ENCODE measurements around the gene NBEAL2.
A peak's percentile ranks its signal among the peaks of the same experiment; 100 is the strongest.
"Not testable (repeated sequence)": the region's sequence is repeated elsewhere in the genome, so short reads cannot be mapped to it uniquely, and the experiment has no call there.

Gene NBEAL2

DNA sequence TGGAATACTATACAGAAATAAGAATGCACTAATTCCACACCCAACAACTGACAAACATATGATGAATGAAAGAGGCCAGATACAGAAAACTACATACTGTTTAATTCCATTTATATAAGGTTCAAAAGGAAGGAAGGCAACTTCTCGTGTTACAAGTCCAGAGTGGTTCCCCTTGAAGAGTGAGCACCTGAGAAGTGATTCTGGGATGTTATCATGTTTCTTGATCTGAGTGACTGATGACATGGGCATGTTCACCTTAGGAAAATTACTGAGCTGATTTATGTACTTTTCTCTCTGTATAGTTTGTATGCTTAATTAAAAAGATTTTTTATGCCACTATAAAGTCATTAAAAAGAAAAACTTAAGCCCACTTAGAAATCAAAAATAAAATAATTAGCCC, 16.5 kb upstream of the NBEAL2 start:
- DNase-seq (ENCODE audit: low read depth in 2 of 2) = no peak

GRCh38 chr3:46964038-46964590, 15.4 kb upstream of the NBEAL2 start:
- DNase-seq (ENCODE audit: low read depth in 2 of 2) = not testable (repeated sequence)

GRCh38 chr3:46965151-46965550, 14.3 kb upstream of the NBEAL2 start:
- DNase-seq (ENCODE audit: low read depth in 2 of 2) = no peak

- no peak for DNase-seq (ENCODE audit: low read depth in 2 of 2)
Measured at GRCh38 chr3:46966811-46967210, 12.7 kb upstream of the NBEAL2 start.

GRCh38 chr3:46968783-46969428, 10.6 kb upstream of the NBEAL2 start:
- DNase-seq (ENCODE audit: low read depth in 2 of 2) = no peak

GRCh38 chr3:46970391-46971091, 8.9 kb upstream of the NBEAL2 start:
- DNase-seq (ENCODE audit: low read depth in 2 of 2) = no peak

- no peak for DNase-seq (ENCODE audit: low read depth in 2 of 2)
Measured at GRCh38 chr3:46971151-46971550, 8.3 kb upstream of the NBEAL2 start.

DNA sequence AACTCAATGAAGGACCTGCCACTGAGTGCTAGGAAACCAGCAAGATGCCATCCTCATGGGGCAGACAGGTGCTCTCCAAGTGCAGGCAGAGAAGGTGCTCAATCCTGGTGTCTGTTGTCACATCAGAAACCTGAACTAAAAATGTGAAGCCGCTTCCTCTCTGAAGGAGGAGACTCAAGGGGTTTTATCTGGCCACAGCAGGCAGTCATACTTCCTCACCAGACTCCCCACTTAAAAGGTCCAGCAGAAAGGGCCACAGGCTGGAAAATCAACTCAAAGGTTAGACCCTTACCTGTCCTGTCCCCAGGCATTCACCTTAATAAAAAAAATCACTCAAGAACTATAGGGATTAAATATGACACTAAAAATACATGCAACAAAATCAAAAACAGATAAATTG, 7.7 kb upstream of the NBEAL2 start:
- DNase-seq (ENCODE audit: low read depth in 2 of 2) = no peak

DNA sequence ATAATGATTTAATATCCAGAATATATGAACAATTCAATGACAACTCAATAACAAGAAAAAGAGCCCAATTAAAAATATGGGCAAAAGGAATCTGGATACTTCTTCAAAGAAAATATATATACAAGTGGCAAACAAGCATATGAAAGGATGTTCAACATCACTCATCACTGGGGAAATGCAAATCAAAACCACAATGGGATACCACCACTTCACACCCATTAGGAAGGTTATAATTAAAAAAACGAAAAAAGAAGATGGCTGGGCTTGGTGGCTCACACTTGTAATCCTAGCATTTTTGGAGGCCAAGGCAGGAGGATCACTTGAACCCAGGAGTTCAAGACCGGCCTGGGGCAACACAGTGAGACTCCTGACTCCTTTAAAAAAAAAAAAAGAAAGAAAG, 7.1 kb upstream of the NBEAL2 start:
- DNase-seq (ENCODE audit: low read depth in 2 of 2) = no peak

GRCh38 chr3:46974421-46975171, 4.9 kb upstream of the NBEAL2 start:
- no peak for DNase-seq (ENCODE audit: low read depth in 2 of 2)

DNA sequence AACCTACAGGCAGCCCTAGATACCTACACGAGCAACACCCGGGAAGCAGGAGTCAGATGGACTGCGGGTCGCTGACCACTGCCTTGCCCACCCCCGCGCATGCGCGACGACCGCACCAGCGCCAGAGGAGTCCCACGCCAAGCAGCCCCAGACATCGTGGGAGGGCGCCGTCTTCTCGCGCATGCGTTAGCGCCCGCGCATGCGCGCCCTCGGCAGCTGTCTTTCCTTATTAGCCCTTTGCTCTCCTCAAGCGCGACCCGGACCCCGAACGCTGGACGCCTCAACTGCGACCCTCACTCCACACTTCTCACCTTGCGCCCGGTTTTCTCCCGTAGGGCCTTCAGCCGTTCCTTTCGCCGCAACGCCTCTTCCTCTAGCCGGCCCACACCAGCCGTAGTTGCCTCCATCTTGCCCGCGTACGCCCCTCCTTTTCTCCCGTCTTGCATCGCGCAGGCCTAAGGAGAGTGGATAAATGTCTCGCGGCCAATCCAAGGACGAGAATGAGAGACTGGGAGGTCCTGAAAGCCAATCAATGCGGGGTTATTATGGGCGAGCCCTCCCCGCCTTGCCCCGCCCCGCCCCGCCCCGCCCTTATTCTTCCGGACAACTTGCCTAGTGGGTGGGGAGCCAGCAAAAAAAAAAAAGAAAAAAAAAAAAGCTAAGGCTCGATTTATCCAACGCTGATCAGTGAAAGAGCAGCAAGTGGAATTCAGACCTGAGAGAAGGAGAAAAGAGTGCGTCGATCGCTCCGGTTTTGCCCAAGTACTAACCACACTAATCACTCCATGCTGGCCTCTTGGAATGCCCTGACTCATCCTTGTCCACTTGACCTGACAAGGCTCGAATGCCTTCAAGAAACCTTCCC, 2.9 kb upstream of the NBEAL2 start, which contains the start of gene CCDC12:
Gene CCDC12, minus strand, starts transcription at position 420 of the 865 bp plus-strand sequence. Its CDS starts 13 bp downstream, at position 407.
- peak; percentile 82 to 87 for DNase-seq (ENCODE audit: low read depth in 2 of 2)

DNA sequence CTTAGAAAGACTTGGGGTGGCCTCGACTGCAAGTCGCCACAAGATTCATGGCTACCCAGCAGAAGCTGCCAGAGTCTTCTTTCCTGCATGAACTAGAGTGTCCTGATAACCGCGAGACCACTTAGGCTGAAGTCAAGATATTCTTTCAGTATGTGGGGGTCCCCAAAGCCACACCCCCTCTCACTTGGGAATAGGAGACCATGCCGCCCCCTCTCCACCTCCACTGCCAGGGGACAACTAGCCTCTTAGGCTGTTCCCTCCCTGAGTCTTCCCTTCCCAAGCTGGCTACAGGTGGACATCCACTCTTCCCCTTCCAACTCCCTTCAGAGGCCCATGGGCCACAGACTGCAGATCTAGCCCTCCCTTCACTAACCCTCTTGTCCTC, 1.7 kb upstream of the NBEAL2 start:
- DNase-seq (ENCODE audit: low read depth in 2 of 2) = no peak

DNA sequence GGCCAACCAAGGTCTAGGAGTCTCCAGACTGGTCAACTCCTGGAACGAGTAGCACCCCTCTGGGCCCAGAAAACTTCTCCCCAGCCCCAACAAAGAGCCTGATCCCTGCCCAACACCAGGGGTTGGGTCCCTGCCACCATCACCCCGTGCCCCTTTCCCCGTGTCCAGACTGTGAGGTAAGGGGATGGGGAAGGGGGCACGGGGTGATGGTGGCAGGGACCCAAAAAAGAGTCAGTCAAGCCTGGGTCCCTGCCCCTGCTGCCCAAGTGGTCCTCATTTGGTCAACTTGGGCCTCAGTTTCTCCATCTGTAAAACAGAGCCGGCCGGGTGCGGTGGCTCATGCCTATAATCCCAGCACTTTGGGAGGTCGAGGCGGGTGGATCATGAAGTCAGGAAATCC, 1.1 kb upstream of the NBEAL2 start:
- DNase-seq (ENCODE audit: low read depth in 2 of 2) = no peak

DNA sequence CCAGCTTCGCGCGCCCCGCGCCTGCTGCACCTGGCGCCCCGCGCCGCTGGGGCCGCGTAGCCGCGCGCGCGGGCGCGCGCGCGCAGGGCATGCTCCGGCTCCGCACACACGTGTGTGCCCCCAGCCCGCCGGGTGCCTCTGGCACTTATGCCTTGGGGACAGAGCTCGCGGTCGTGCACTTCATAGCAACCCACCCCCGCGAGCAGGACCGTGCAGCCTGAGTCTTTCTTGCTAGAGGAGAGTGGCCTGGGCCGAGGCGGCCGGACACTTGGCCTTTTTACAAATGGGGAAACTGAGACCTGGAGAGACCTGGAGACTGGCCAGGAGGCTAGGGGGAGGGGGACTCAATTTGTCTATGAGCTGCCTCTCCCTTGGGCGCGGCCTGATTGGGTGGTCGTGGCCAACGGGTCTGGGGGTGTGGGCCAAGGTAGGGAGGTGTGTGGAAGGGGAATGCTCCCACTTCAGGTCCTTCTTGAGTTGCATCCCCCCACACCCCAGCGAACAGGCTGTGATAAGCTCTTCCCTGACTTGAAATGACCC, 562 bp downstream of the NBEAL2 start:
- DNase-seq (ENCODE audit: low read depth in 2 of 2) = no peak

DNA sequence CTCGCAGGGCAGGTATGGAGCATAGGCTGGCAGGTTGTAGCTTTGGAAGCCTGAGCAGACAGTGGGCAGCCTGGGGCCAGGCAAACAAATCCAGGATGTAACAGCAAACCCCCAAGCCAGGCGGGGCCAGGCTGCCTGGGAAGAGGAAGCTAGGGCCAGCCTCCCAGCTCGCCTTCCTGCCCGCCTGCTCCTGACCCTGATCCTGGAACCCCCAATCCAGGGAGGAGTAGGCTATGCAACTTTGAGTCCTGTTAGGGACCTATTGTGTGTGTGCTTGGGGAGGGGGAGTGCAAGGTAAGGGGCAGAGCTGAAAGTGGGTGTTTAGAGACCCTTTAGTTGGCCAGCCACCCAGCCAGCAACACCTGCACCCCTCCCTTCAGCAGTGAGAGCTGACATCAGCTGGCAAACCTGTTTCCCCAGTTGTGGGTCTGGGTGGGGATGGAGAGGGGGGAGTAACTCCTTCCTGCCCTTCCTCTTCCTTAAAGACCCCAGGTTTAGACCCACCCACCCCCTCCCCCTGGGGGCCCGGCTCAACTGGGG, 2.5 kb downstream of the NBEAL2 start:
- no peak for DNase-seq (ENCODE audit: low read depth in 2 of 2)

- DNase-seq (ENCODE audit: low read depth in 2 of 2) = no peak
Measured at GRCh38 chr3:46982546-46982945, 3.1 kb downstream of the NBEAL2 start.

GRCh38 chr3:46984591-46985459, 5.4 kb downstream of the NBEAL2 start:
- no peak for DNase-seq (ENCODE audit: low read depth in 2 of 2)

- no peak for DNase-seq (ENCODE audit: low read depth in 2 of 2)
Measured at GRCh38 chr3:46985588-46985987, 6.1 kb downstream of the NBEAL2 start.

DNA sequence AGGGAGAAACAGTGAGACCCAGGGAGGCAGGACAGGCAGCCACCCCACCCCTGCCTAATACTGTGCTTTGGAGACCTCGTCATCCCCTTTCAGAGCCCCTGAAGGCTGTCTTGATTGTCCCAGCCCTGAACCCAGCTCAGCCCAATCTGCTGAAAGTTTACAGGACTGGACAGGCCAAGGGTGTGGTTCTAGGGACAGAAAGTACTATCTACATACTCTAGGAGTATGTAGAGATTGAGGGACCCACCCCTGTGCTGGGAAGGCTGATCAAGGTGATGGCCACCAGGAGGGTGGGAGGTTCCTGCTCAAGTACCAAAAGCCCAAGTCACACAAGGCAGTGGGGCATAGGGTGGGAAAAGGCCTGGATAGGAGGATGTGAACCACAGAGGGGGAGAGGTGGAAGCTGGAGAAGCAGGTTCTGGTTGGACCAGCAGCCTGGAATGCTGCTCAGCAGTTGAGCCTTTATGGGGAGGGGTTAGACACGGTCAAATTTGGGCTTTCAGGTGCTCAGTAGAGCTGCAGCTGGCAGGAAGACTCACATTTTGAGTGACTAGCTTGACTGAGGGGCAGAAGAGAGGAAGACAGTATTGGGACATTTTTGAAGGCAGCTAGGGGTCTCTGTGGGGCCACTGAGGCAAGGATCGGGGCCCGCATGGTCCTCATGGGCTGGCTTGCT, 6.7 kb downstream of the NBEAL2 start:
- no peak for DNase-seq (ENCODE audit: low read depth in 2 of 2)

Measured in stimulated activated CD4-positive, alpha-beta T cell treated with anti-CD3 and anti-CD28 coated beads, Interleukin-12 subunit alpha, Interleukin-12 subunit beta, amount 100 ng/mL, for 24 hours (primary cell).